SU-DHL-6 (cell line): Measurements from ENCODE around the gene MITF.

Source experiments
- H2AFZ ChIP-seq: fragments of 200-600 bp; sonication (generic); 2 replicates; pipeline ENCODE4 v1.6.1; 2014; ENCODE audit warnings: low read depth, mild to moderate bottlenecking, moderate library complexity, mixed read lengths, antibody characterized with exemption, low read length; ENCODE audit not compliant: severe bottlenecking
- H3F3A ChIP-seq: fragments of 200-600 bp; shearing (Covaris generic); 2 replicates; pipeline ENCODE4 v1.6.0; 2016; ENCODE audit warnings: antibody characterized with exemption, mild to moderate bottlenecking; ENCODE audit not compliant: insufficient read depth
- H3K27ac ChIP-seq: fragments of 200-600 bp; sonication (generic); 2 replicates; pipeline ENCODE4 v1.5.1; 2016; ENCODE audit warnings: low read depth, mild to moderate bottlenecking, low read length, moderate library complexity, mixed read lengths
- H3K27me3 ChIP-seq: fragments of 200-600 bp; sonication (generic), shearing (Covaris generic); 2 replicates; pipeline ENCODE4 v1.6.0; 2014; ENCODE audit warnings: mild to moderate bottlenecking, low read length
- H3K36me3 ChIP-seq: fragments of 200-600 bp; sonication (generic); 2 replicates; pipeline ENCODE4 v1.6.1; 2014; ENCODE audit warnings: mild to moderate bottlenecking, low read length, mixed read lengths
- H3K4me2 ChIP-seq: fragments of 300-600, 200-600 bp; shearing (Covaris generic), sonication (generic); 2 replicates; pipeline ENCODE4 v1.6.0; 2014; ENCODE audit warnings: low read length, low read depth, mild to moderate bottlenecking; ENCODE audit not compliant: poor library complexity, severe bottlenecking
- H3K4me3 ChIP-seq: fragments of 200-600 bp; sonication (generic); 2 replicates; pipeline ENCODE4 v1.5.1; 2014; ENCODE audit warnings: antibody characterized with exemption, low read length, mild to moderate bottlenecking, mixed read lengths; ENCODE audit not compliant: insufficient read depth, poor library complexity, severe bottlenecking
- H3K79me2 ChIP-seq: fragments of 200-600 bp; sonication (generic); 2 replicates; pipeline ENCODE4 v1.6.1; 2014; ENCODE audit warnings: mild to moderate bottlenecking, low read length, moderate library complexity; ENCODE audit not compliant: insufficient read depth
- H3K9ac ChIP-seq: fragments of 200-600 bp; sonication (generic); 2 replicates; pipeline ENCODE4 v1.7.0; 2014; ENCODE audit warnings: mild to moderate bottlenecking, low read length
- H3K9me2 ChIP-seq: fragments of 200-600 bp; sonication (generic); replicated peaks from 2 replicates; pipeline ENCODE4 v1.6.1; 2014; ENCODE audit warnings: low read length; ENCODE audit not compliant: insufficient read depth
- H3K9me3 ChIP-seq: fragments of 200-600 bp; sonication (generic); 2 replicates; pipeline ENCODE4 v1.6.1; 2014; ENCODE audit warnings: low read length, mixed read lengths; ENCODE audit not compliant: insufficient read depth
- H4K20me1 ChIP-seq: fragments of 200-600 bp; sonication (generic); 2 replicates; pipeline ENCODE4 v1.6.1; 2014; ENCODE audit warnings: low read depth, mild to moderate bottlenecking, antibody characterized with exemption, low read length, moderate library complexity, mixed read lengths
- EZH2phosphoT487 ChIP-seq: fragments of 200-600 bp; sonication (generic), shearing (Covaris generic); conservative IDR thresholded peaks from 2 replicates; pipeline ENCODE4 v1.6.1; 2018; ENCODE audit warnings: mild to moderate bottlenecking, antibody characterized with exemption, low read length, moderate library complexity, mixed read lengths
- TF ChIP-seq, protein P1 (sequence below): fragments of 200-600 bp; sonication (generic); IDR thresholded peaks from one replicate; pipeline ENCODE4 v1.5.1; 2017; ENCODE audit warnings: antibody characterized with exemption, mild to moderate bottlenecking, low read length, moderate library complexity; ENCODE audit not compliant: insufficient read depth, poor library complexity, severe bottlenecking

Gene MITF, protein sequence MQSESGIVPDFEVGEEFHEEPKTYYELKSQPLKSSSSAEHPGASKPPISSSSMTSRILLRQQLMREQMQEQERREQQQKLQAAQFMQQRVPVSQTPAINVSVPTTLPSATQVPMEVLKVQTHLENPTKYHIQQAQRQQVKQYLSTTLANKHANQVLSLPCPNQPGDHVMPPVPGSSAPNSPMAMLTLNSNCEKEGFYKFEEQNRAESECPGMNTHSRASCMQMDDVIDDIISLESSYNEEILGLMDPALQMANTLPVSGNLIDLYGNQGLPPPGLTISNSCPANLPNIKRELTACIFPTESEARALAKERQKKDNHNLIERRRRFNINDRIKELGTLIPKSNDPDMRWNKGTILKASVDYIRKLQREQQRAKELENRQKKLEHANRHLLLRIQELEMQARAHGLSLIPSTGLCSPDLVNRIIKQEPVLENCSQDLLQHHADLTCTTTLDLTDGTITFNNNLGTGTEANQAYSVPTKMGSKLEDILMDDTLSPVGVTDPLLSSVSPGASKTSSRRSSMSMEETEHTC

DNA sequence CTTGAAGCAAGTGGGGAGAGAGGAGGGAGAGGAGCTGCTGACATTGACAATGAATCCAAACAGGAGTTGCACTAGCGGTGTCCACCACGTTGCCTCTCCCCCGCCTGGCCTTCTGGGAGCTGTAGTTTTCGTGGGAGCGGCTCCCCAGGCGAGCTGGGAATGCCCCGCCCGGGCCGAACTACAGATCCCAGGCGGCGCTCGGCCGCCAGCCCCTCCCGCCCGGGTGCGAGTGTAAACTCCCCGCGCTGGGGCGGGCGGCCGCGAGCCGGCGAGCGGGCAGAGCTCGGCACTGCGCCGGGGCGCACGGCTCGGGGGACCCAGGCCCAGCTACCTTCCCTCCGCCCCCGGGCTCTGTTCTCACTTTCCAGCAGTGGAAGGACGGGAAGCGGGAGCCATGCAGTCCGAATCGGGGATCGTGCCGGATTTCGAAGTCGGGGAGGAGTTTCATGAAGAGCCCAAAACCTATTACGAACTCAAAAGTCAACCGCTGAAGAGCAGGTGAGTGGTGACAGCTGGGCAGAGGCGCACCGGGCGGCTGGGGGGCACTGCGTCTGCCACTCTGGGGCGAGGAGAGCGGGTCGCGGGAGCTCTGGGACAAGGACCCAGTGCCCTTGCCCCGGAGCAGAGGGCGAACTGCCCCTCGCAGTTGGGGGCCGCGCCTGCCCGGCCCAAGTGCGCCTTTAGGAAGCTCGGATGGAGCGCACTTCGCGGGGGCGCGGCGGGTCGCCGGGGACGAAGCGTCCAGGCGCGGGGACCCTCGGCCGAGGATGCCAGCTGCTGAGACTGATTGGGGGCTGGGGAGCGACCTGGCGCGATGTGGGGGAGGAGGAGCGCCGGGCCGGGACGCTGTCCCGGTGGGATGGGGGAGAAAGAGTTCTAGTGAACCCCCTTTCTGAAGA lies at the start of gene MITF:
TSS of gene MITF (plus strand) at position 261 of the 899 bp plus-strand sequence. CDS start at position 395, 134 bp downstream.
- Histone ChIP-seq H3K79me2 (no peaks in the 10 kb centered on the region), H3K9me3 (no peaks in the 10 kb centered on the region), H2AFZ (no peak within 1 kb of the TSS), H3K9me2 (no peaks in the 10 kb centered on the region), H4K20me1 (no peaks in the 10 kb centered on the region), H3F3A (no peaks in the 10 kb centered on the region), H3K36me3 (no peaks in the 10 kb centered on the region), H3K27me3 (no peaks in the 10 kb centered on the region), H3K4me2 (no peak within 1 kb of the TSS), H3K4me3 (no peak within 1 kb of the TSS), H3K9ac (no peak within 1 kb of the TSS), H3K27ac (no peak within 1 kb of the TSS)
- no peak for TF ChIP-seq EZH2phosphoT487
- TF ChIP-seq, protein P1, sequence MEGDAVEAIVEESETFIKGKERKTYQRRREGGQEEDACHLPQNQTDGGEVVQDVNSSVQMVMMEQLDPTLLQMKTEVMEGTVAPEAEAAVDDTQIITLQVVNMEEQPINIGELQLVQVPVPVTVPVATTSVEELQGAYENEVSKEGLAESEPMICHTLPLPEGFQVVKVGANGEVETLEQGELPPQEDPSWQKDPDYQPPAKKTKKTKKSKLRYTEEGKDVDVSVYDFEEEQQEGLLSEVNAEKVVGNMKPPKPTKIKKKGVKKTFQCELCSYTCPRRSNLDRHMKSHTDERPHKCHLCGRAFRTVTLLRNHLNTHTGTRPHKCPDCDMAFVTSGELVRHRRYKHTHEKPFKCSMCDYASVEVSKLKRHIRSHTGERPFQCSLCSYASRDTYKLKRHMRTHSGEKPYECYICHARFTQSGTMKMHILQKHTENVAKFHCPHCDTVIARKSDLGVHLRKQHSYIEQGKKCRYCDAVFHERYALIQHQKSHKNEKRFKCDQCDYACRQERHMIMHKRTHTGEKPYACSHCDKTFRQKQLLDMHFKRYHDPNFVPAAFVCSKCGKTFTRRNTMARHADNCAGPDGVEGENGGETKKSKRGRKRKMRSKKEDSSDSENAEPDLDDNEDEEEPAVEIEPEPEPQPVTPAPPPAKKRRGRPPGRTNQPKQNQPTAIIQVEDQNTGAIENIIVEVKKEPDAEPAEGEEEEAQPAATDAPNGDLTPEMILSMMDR: no peak

- no peaks in the 10 kb centered on the region for H3K9me3 ChIP-seq
- no peak overlapping the region for H3K9ac ChIP-seq
- TF ChIP-seq, protein P1: no peak
- TF ChIP-seq EZH2phosphoT487: no peak
- no peak overlapping the region for H2AFZ ChIP-seq
- no peaks in the 10 kb centered on the region for H4K20me1 ChIP-seq
- H3K9me2 ChIP-seq: no peaks in the 10 kb centered on the region
- H3K4me2 ChIP-seq: no peak overlapping the region
- no peaks in the 10 kb centered on the region for H3K36me3 ChIP-seq
- H3K79me2 ChIP-seq: no peaks in the 10 kb centered on the region
- no peaks in the 10 kb centered on the region for H3K27me3 ChIP-seq
- no peak overlapping the region for H3K27ac ChIP-seq
- no peak overlapping the region for H3K4me3 ChIP-seq
- no peaks in the 10 kb centered on the region for H3F3A ChIP-seq
These were observed 47.4 kb upstream of the MITF start for GRCh38 chr3:69691860-69692259.

GRCh38 chr3:69692761-69693160 lies 46.5 kb upstream of the MITF start:
- Histone ChIP-seq H3K4me2 (no peak overlapping the region), H2AFZ (no peak overlapping the region)
- TF ChIP-seq, protein P1: no peak
- TF ChIP-seq EZH2phosphoT487: no peak

More at GRCh38 chr3:69692761-69693160, 46.5 kb upstream of the MITF start:
- H3K4me3 ChIP-seq: no peak overlapping the region
- no peaks in the 10 kb centered on the region for H4K20me1 ChIP-seq
- no peak overlapping the region for H3K27ac ChIP-seq
- H3K9me3 ChIP-seq: no peaks in the 10 kb centered on the region
- H3K79me2 ChIP-seq: no peaks in the 10 kb centered on the region
- H3K9me2 ChIP-seq: no peaks in the 10 kb centered on the region
- no peaks in the 10 kb centered on the region for H3F3A ChIP-seq
- H3K9ac ChIP-seq: no peak overlapping the region
- H3K27me3 ChIP-seq: no peaks in the 10 kb centered on the region
- no peaks in the 10 kb centered on the region for H3K36me3 ChIP-seq
